Tibial nerve (tissue), 3 donors: ENCODE results near the gene PRRG1.
A peak's percentile ranks its signal among the peaks of the same experiment; 100 is the strongest.

Source experiments
- POLR2A ChIP-seq, 2 donors: fragments of 450-650 bp; IDR thresholded peaks; one replicate each; pipeline ENCODE4 v1.6.1; 2017; ENCODE audit warnings: antibody characterized with exemption in 2 of 2, mild to moderate bottlenecking in 2 of 2, moderate library complexity in 2 of 2
- TF ChIP-seq, protein P1 (sequence below), 5 experiments: fragments of 200-600 bp in 3 of 5; fragments of 450-650 bp in 2 of 5; sonication (generic) in 3 of 5; IDR thresholded peaks; one replicate each; pipeline ENCODE4 v1.5.1; 2016 to 2019; ENCODE audit warnings: antibody characterized with exemption in 5 of 5, mild to moderate bottlenecking in 3 of 5, moderate library complexity in 2 of 5

- TF ChIP-seq, protein P1, sequence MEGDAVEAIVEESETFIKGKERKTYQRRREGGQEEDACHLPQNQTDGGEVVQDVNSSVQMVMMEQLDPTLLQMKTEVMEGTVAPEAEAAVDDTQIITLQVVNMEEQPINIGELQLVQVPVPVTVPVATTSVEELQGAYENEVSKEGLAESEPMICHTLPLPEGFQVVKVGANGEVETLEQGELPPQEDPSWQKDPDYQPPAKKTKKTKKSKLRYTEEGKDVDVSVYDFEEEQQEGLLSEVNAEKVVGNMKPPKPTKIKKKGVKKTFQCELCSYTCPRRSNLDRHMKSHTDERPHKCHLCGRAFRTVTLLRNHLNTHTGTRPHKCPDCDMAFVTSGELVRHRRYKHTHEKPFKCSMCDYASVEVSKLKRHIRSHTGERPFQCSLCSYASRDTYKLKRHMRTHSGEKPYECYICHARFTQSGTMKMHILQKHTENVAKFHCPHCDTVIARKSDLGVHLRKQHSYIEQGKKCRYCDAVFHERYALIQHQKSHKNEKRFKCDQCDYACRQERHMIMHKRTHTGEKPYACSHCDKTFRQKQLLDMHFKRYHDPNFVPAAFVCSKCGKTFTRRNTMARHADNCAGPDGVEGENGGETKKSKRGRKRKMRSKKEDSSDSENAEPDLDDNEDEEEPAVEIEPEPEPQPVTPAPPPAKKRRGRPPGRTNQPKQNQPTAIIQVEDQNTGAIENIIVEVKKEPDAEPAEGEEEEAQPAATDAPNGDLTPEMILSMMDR (IDR thresholded peaks at IDR 0.05), result no peak
- TF ChIP-seq POLR2A (IDR thresholded peaks at IDR 0.05), result peak; percentile 36 to 66
Measured at GRCh38 chrX:37349221-37350033, at the start of gene PRRG1.
